Stomach (tissue), 9 donors: ENCODE measurements around the gene TMCO4. TPM values are rescaled to one million over a fixed set of nuclear protein-coding genes. Genes with fewer than 3 reads are reported as not detected.
A peak's percentile ranks its signal among the peaks of the same experiment; 100 is the strongest.

ENCODE experiments used
- DNase-seq, 2 donors: peaks; one replicate each; pipeline versions ENCODE4 v3.0.0 to v3.0.0-alpha.2; 2013 to 2019
- H3K27ac ChIP-seq, 5 donors: fragments of 200-600 bp in 4 of 5; sonication (generic) in 4 of 5; one replicate each; pipeline ENCODE4 v1.5.1; 2013 to 2019; ENCODE audit warnings: mild to moderate bottlenecking in 1 of 5, moderate library complexity in 1 of 5
- H3K27me3 ChIP-seq, 3 donors: fragments of 200-600 bp; sonication (generic); one replicate each; pipeline ENCODE4 v1.5.1; 2017 to 2019; ENCODE audit warnings: mixed run types in 1 of 3
- H3K36me3 ChIP-seq, 4 donors: fragments of 200-600 bp; sonication (generic); 1 replicate in 3 of 4; 2 replicates in 1 of 4; pipeline ENCODE4 v1.5.1; 2016 to 2019
- H3K4me1 ChIP-seq, 4 donors: fragments of 200-600 bp; sonication (generic); one replicate each; pipeline ENCODE4 v1.5.1; 2016 to 2019
- H3K4me3 ChIP-seq, 4 donors: fragments of 200-600 bp; sonication (generic) in 3 of 4; one replicate each; pipeline ENCODE4 v1.5.1; 2016 to 2019; ENCODE audit warnings: mild to moderate bottlenecking in 1 of 4
- H3K9me3 ChIP-seq, 4 donors: fragments of 200-600 bp; sonication (generic); one replicate each; pipeline ENCODE4 v1.5.1; 2016 to 2019
- CTCF ChIP-seq, 7 experiments: fragments of 450-650 bp in 4 of 7; fragments of 200-600 bp in 3 of 7; sonication (generic) in 3 of 7; IDR thresholded peaks; one replicate each; pipeline ENCODE4 v1.5.1; 2016 to 2019; ENCODE audit warnings: antibody characterized with exemption in 7 of 7, control low read depth in 2 of 7, mild to moderate bottlenecking in 1 of 7
- EP300 ChIP-seq: sonication (generic); formaldehyde crosslinking; IDR thresholded peaks from one replicate; pipeline ENCODE4 v1.6.1; 2017; ENCODE audit warnings: antibody characterized with exemption
- POLR2A ChIP-seq, 4 donors: fragments of 450-650 bp; IDR thresholded peaks; one replicate each; pipeline ENCODE4 v1.6.1; 2016; ENCODE audit warnings: antibody characterized with exemption in 4 of 4, control low read depth in 2 of 4, mild to moderate bottlenecking in 1 of 4, moderate library complexity in 1 of 4
- POLR2AphosphoS5 ChIP-seq, 3 donors: sonication (generic); formaldehyde crosslinking; IDR thresholded peaks; one replicate each; pipeline ENCODE4 v1.6.1; 2016; ENCODE audit warnings: antibody characterized with exemption in 3 of 3
- WGBS, 5 donors: extraction: QIAGEN DNeasy Blood & Tissue Kit in 3 of 5; methylation state at CpG; one replicate each; pipeline versions ENCODE4 v1.1.5 to v1.1.7; 2013 to 2018; 5-methylcytosine and 5-hydroxymethylcytosine counted together
- intact Hi-C: fragments of 100-400 bp; cut with DNase I; formaldehyde crosslinking; loops from one replicate; pipeline ENCODE4 v1.15.1; 2023; ENCODE audit warnings: low total_unique reads
- polyA plus RNA-seq, 3 donors: library from polyadenylated mRNA; stranded (reverse); fragments of 200-250 nt; gene quantifications; one replicate each; pipeline ENCODE4 v1.2.3, GENCODE V29; 2013
- total RNA-seq, 5 donors: library from RNA; depleted of rRNA; stranded (reverse); fragments of >200 nt; gene quantifications; one replicate each; pipeline versions ENCODE4 v1.1.0 to v1.2.3, GENCODE V29; 2014 to 2016
- donor health status: healthy with polysubstance abuse.
- donor health status: Bipolar disorder and iron deficiency.
- donor health status: healthy.

Gene TMCO4
- total and polyA plus RNA-seq, 8 donors = 5.3 to 326 (median 24.2) TPM

- intact Hi-C loops = no loop called here
- WGBS, 5 donors = 89 to 100% (median 96%) methylated on average over 1 of the region's 1 CpG
These were observed 54.8 kb downstream of the TMCO4 start for GRCh38 chr1:19744886-19745285.

DNA sequence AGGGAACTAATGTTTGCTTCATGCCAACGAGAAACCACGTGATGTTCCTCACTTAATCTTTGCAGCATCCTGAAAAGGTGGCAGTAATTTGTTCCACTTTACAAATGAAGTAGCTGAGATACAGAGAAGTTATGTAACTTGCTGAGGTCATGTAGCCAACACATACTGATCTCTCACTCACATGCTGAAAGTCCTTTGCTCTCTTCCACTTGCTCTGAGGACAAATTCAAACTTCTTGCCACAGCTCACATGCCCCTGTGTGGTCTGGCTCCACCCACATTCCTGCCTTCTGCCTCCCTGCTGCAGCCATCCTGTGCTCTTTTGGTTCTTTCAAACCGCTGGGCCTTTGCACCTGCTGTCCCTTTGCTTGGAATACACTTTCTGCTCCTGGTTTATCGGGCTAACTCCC lies 55.4 kb downstream of the TMCO4 start:
- no peak for TF ChIP-seq EP300
- no peak for TF ChIP-seq POLR2A (IDR thresholded peaks at IDR 0.05)
- TF ChIP-seq CTCF (IDR thresholded peaks at IDR 0.05) = no peak
- no peak for TF ChIP-seq POLR2AphosphoS5 (IDR thresholded peaks at IDR 0.05)
- H3K27ac ChIP-seq = peak overlapping the region in 4 of 5 donors; percentile 17 to 72 (median 68)
- no peak for DNase-seq
- 48 to 73% (median 68%) methylated on average over 4 of the region's 4 CpGs for WGBS, 5 donors
- H3K4me1 ChIP-seq = peaks cover 0 to 12% (median 10%) of the 10 kb centered on the region in 4 donors
- H3K36me3 ChIP-seq = peaks cover 21 to 93% (median 92%) of the 10 kb centered on the region in 4 donors
- intact Hi-C loops = no loop called here
- no peaks in the 10 kb centered on the region for H3K9me3 ChIP-seq
- H3K27me3 ChIP-seq = no peaks in the 10 kb centered on the region
- H3K4me3 ChIP-seq = no peak overlapping the region

More at GRCh38 chr1:19744886-19745285, 54.8 kb downstream of the TMCO4 start:
- Histone ChIP-seq H3K27ac (peak overlapping the region in 2 of 5 donors; percentile 36 to 70), H3K36me3 (peaks cover 22 to 93% (median 92%) of the 10 kb centered on the region in 4 donors), H3K4me1 (peaks cover 0 to 12% (median 10%) of the 10 kb centered on the region in 4 donors), H3K9me3 (no peaks in the 10 kb centered on the region), H3K27me3 (no peaks in the 10 kb centered on the region), H3K4me3 (no peak overlapping the region)
- DNase-seq = no peak
- TF ChIP-seq POLR2A (IDR thresholded peaks at IDR 0.05) = no peak
- no peak for TF ChIP-seq POLR2AphosphoS5 (IDR thresholded peaks at IDR 0.05)
- no peak for TF ChIP-seq CTCF (IDR thresholded peaks at IDR 0.05)
- TF ChIP-seq EP300 = no peak

DNA sequence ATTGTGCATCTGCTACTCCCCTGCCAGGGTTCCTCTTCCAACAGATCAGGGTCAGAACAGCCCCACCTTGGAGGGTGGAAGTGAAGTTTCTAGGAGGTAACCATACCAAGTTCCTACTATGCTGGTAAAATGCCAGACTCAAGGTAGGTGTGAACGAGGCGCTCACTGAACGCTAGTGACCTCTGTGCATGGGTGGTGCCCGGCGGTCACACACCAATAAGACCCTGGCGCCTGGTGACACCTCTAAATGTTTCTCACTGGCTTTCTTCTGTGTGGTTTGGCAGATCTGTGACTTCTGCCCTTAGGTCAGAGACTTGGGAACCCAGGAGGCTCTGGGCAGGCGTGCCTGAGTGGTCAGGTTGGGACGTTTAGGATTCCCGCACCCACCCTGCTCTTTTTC lies 55.9 kb downstream of the TMCO4 start:
- 40 to 73% (median 60%) methylated on average over 9 of the region's 9 CpGs for WGBS, 5 donors
- DNase-seq = peak in 1 of 2 donors; percentile 32

GRCh38 chr1:19743180-19743579 lies 56.5 kb downstream of the TMCO4 start:
- no peak overlapping the region for H3K4me3 ChIP-seq
- 41 to 75% (median 57%) methylated on average over 3 of the region's 3 CpGs for WGBS, 5 donors
- H3K27ac ChIP-seq = peak overlapping the region; percentile 17 to 72 (median 67)

More for the DNA sequence above, 55.9 kb downstream of the TMCO4 start:
- Histone ChIP-seq H3K27me3 (no peaks in the 10 kb centered on the region), H3K4me1 (peaks cover 0 to 13% (median 10%) of the 10 kb centered on the region in 4 donors), H3K36me3 (peaks cover 21 to 93% (median 90%) of the 10 kb centered on the region in 4 donors), H3K9me3 (peaks cover 0 to under 1% (median 0%) of the 10 kb centered on the region in 4 donors), H3K4me3 (no peak overlapping the region), H3K27ac (peak overlapping the region; percentile 17 to 72 (median 67))
- intact Hi-C loops = no loop called here
- TF ChIP-seq POLR2AphosphoS5 (IDR thresholded peaks at IDR 0.05) = peak in 1 of 3 donors; percentile 13
- TF ChIP-seq POLR2A (IDR thresholded peaks at IDR 0.05) = no peak

More at GRCh38 chr1:19743180-19743579, 56.5 kb downstream of the TMCO4 start:
- Histone ChIP-seq H3K27me3 (no peaks in the 10 kb centered on the region), H3K4me1 (peaks cover 6 to 19% (median 14%) of the 10 kb centered on the region in 4 donors), H3K9me3 (peaks cover 0 to 3% (median 0%) of the 10 kb centered on the region in 4 donors), H3K36me3 (peaks cover 21 to 88% (median 83%) of the 10 kb centered on the region in 4 donors)
- intact Hi-C loops = no loop called here
- DNase-seq = no peak
- TF ChIP-seq POLR2AphosphoS5 (IDR thresholded peaks at IDR 0.05) (peak in 1 of 3 donors; percentile 56), POLR2A (IDR thresholded peaks at IDR 0.05) (no peak), CTCF (IDR thresholded peaks at IDR 0.05) (no peak), EP300 (no peak)
